HepG2 (cell line): ENCODE data around the gene MBD3. TPM values are rescaled to one million over a fixed set of nuclear protein-coding genes. Genes with fewer than 3 reads are reported as not detected.

Experiments used
- CBX5 ChIP-seq: sonication (generic); formaldehyde crosslinking; IDR thresholded peaks from 2 replicates; pipeline ENCODE4 v1.4.0; 2020; ENCODE audit warnings: missing genetic modification reagents, borderline replicate concordance
- EED ChIP-seq: sonication (generic); formaldehyde crosslinking; IDR thresholded peaks from 2 replicates; pipeline ENCODE4 v1.5.0; 2020; ENCODE audit warnings: mild to moderate bottlenecking, missing genetic modification reagents
- ESRRA ChIP-seq: sonication (generic); formaldehyde crosslinking; IDR thresholded peaks from 2 replicates; pipeline ENCODE4 v1.5.1; 2020; ENCODE audit warnings: mild to moderate bottlenecking, low read depth, missing genetic modification reagents
- FOXC1 ChIP-seq: sonication (generic); formaldehyde crosslinking; IDR thresholded peaks from 2 replicates; pipeline ENCODE4 v1.8.0; 2022; ENCODE audit warnings: mild to moderate bottlenecking, missing genetic modification reagents, borderline replicate concordance
- HNRNPK ChIP-seq: fragments of 200-400 bp; formaldehyde crosslinking; IDR thresholded peaks from 2 replicates; pipeline ENCODE4 v1.6.1; 2018; ENCODE audit warnings: low read length, low read depth, moderate library complexity, mild to moderate bottlenecking; ENCODE audit not compliant: poor library complexity, severe bottlenecking
- RFX5 ChIP-seq: IDR thresholded peaks from 2 replicates; pipeline ENCODE4 v1.6.1; 2011; ENCODE audit warnings: low read depth, low read length, improper control_type of control experiment
- SKI ChIP-seq: fragments of 450-650 bp; IDR thresholded peaks from one replicate; pipeline ENCODE4 v1.6.1; 2018; ENCODE audit warnings: mild to moderate bottlenecking; ENCODE audit not compliant: partially characterized antibody
- SMAD9 ChIP-seq: sonication (generic); formaldehyde crosslinking; IDR thresholded peaks from 2 replicates; pipeline ENCODE4 v1.5.1; 2020; ENCODE audit warnings: mild to moderate bottlenecking, missing genetic modification reagents
- TBX3 ChIP-seq: fragments of 450-650 bp; IDR thresholded peaks from 2 replicates; pipeline ENCODE4 v1.6.1; 2017; ENCODE audit warnings: antibody characterized with exemption, mild to moderate bottlenecking, inconsistent platforms, borderline replicate concordance
- TCF7L2 ChIP-seq: IDR thresholded peaks from 2 replicates; pipeline ENCODE4 v1.6.1; 2011; ENCODE audit warnings: mild to moderate bottlenecking, low read depth, low read length, moderate library complexity
- ZBTB2 ChIP-seq: sonication (generic); formaldehyde crosslinking; IDR thresholded peaks from 2 replicates; pipeline ENCODE4 v1.8.0; 2022; ENCODE audit warnings: low read depth, missing genetic modification reagents
- ZFP36L2 ChIP-seq: sonication (generic); formaldehyde crosslinking; IDR thresholded peaks from 2 replicates; pipeline ENCODE4 v1.4.0; 2020; ENCODE audit warnings: missing genetic modification reagents
- ZFP82 ChIP-seq: sonication (generic); formaldehyde crosslinking; IDR thresholded peaks from 2 replicates; pipeline ENCODE4 v1.5.1; 2020; ENCODE audit warnings: mild to moderate bottlenecking, missing genetic modification reagents, borderline replicate concordance
- ZNF101 ChIP-seq: sonication (generic); formaldehyde crosslinking; IDR thresholded peaks from 2 replicates; pipeline ENCODE4 v1.4.0; 2020; ENCODE audit warnings: mild to moderate bottlenecking, low read depth, missing genetic modification reagents, borderline replicate concordance
- ZNF138 ChIP-seq: sonication (generic); formaldehyde crosslinking; IDR thresholded peaks from 2 replicates; pipeline ENCODE4 v1.5.0; 2020; ENCODE audit warnings: mild to moderate bottlenecking, low read depth, missing genetic modification reagents
- ZNF788 ChIP-seq: sonication (generic); formaldehyde crosslinking; IDR thresholded peaks from 2 replicates; pipeline ENCODE4 v1.5.0; 2020; ENCODE audit warnings: mild to moderate bottlenecking, missing genetic modification reagents, borderline replicate concordance
- ZSCAN29 ChIP-seq: sonication (generic); formaldehyde crosslinking; conservative IDR thresholded peaks from 2 replicates; pipeline ENCODE4 v1.4.0; 2020; ENCODE audit warnings: mild to moderate bottlenecking, missing genetic modification reagents
- polyA plus RNA-seq, 8 experiments: library from polyadenylated mRNA; depleted of rRNA in 3 of 8; stranded (reverse) in 7 of 8; unstranded in 1 of 8; fragments of >200 nt; fragmentation: Illumina TruSeq in 4 of 8; extraction: Trizol in 4 of 8; gene quantifications; 2 replicates each; pipeline versions ENCODE4 v1.2.1 to v1.2.3, GENCODE V29; 2011 to 2016; ENCODE audit warnings: low read depth in 4 of 8, missing spikeins in 1 of 8, mixed read lengths in 1 of 8; ENCODE audit not compliant: insufficient read depth in 1 of 8
- total RNA-seq, 5 experiments: library from RNA; depleted of rRNA; stranded (reverse); fragments of >200 nt; fragmentation: Illumina TruSeq; extraction: Trizol; gene quantifications; 2 replicates each; pipeline ENCODE4 v1.2.3, GENCODE V29; 2016; ENCODE audit warnings: low read depth in 1 of 5
- TF ChIP-seq, protein P1 (sequence below): sonication (generic); formaldehyde crosslinking; IDR thresholded peaks from 2 replicates; pipeline ENCODE4 v1.5.1; 2020; ENCODE audit warnings: missing genetic modification reagents, mild to moderate bottlenecking, borderline replicate concordance
- TF ChIP-seq, protein P2 (sequence below): sonication (generic); formaldehyde crosslinking; IDR thresholded peaks from 2 replicates; pipeline ENCODE4 v1.8.0; 2022; ENCODE audit warnings: mild to moderate bottlenecking, missing genetic modification reagents
- TF ChIP-seq, protein P3 (sequence below): sonication (generic); formaldehyde crosslinking; IDR thresholded peaks from 2 replicates; pipeline ENCODE4 v1.9.0; 2021; ENCODE audit warnings: missing genetic modification reagents, borderline replicate concordance

The MBD3 gene
- total and polyA plus RNA-seq, 2 of the 13 experiments (the other 11 are each of a cell fraction or from before 2014, with no cell fraction given), result 21.2 to 76.9 TPM

DNA sequence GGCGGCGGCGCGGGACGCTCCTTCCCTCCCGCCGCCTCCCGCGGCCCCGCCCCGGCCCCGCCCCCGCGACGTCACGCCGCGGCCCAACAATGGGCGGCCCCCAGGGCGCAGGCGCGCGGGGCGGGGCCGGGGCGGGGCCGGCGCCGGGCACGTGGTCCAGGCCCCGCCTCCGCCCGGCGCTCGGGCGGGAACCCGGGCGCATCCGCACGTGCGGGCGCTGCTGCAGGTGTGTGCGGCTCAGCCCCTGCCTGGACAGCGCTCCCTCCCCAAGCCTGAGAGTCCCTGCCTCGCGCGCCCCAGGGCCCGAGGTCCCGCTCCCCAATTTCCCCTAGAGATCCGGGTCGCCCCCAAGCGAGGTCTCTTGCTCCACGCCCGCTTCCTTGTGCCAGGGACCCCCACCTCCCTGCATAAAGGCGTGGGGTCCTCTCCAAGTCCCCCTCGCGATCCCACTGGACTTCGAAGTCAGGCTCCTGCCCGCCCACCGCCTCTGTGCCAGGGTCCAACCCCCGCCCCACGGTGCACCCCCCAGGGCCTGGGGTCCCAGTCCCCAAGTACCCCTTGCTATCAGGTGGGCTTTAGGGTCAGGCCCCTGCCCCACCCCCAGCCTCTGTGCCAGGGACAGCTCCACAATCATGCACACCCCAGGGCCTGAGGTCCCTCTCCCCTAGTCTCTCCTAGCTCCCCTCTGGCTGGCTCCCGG lies 24.2 kb downstream of the MBD3 start, which contains the start of gene MEX3D (continued):
- TF ChIP-seq ZNF788 (CRISPR knock-in tag), result no peak
- TF ChIP-seq ZBTB2 (CRISPR knock-in tag), result peak; percentile 60; the same call in 1 of the 2 replicates
- no peak for TF ChIP-seq ZFP82 (CRISPR knock-in tag)
- TF ChIP-seq, protein P1, sequence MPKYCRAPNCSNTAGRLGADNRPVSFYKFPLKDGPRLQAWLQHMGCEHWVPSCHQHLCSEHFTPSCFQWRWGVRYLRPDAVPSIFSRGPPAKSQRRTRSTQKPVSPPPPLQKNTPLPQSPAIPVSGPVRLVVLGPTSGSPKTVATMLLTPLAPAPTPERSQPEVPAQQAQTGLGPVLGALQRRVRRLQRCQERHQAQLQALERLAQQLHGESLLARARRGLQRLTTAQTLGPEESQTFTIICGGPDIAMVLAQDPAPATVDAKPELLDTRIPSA (CRISPR knock-in tag), result peak; percentile 55; the same call in 1 of the 2 replicates
- peak; percentile 83 for TF ChIP-seq FOXC1 (CRISPR knock-in tag)
- TF ChIP-seq TBX3, result no peak
- TF ChIP-seq CBX5 (CRISPR knock-in tag), result no peak
- TF ChIP-seq ESRRA (CRISPR knock-in tag), result 0 out of 2 replicates have a peak, but pooled peaks have one; percentile 27
- TF ChIP-seq SKI, result no peak
- no peak for TF ChIP-seq ZNF101
- TF ChIP-seq RFX5, result no peak
- TF ChIP-seq TCF7L2, result no peak
- TF ChIP-seq, protein P2, sequence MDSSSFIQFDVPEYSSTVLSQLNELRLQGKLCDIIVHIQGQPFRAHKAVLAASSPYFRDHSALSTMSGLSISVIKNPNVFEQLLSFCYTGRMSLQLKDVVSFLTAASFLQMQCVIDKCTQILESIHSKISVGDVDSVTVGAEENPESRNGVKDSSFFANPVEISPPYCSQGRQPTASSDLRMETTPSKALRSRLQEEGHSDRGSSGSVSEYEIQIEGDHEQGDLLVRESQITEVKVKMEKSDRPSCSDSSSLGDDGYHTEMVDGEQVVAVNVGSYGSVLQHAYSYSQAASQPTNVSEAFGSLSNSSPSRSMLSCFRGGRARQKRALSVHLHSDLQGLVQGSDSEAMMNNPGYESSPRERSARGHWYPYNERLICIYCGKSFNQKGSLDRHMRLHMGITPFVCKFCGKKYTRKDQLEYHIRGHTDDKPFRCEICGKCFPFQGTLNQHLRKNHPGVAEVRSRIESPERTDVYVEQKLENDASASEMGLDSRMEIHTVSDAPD (CRISPR knock-in tag), result no peak
- TF ChIP-seq ZSCAN29 (CRISPR knock-in tag), result no peak
- TF ChIP-seq EED, result no peak
- 0 out of 2 replicates have a peak, but pooled peaks have one; percentile 65 for TF ChIP-seq ZNF138
- TF ChIP-seq ZFP36L2 (CRISPR knock-in tag), result no peak
- TF ChIP-seq HNRNPK, result no peak
- TF ChIP-seq, protein P3, sequence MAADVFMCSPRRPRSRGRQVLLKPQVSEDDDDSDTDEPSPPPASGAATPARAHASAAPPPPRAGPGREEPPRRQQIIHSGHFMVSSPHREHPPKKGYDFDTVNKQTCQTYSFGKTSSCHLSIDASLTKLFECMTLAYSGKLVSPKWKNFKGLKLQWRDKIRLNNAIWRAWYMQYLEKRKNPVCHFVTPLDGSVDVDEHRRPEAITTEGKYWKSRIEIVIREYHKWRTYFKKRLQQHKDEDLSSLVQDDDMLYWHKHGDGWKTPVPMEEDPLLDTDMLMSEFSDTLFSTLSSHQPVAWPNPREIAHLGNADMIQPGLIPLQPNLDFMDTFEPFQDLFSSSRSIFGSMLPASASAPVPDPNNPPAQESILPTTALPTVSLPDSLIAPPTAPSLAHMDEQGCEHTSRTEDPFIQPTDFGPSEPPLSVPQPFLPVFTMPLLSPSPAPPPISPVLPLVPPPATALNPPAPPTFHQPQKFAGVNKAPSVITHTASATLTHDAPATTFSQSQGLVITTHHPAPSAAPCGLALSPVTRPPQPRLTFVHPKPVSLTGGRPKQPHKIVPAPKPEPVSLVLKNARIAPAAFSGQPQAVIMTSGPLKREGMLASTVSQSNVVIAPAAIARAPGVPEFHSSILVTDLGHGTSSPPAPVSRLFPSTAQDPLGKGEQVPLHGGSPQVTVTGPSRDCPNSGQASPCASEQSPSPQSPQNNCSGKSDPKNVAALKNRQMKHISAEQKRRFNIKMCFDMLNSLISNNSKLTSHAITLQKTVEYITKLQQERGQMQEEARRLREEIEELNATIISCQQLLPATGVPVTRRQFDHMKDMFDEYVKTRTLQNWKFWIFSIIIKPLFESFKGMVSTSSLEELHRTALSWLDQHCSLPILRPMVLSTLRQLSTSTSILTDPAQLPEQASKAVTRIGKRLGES, result peak; percentile 71; the same call in 1 of the 2 replicates
- TF ChIP-seq SMAD9, result 0 out of 2 replicates have a peak, but pooled peaks have one; percentile 30
